HUES48 (cell line): ENCODE data around the gene EVI5.

ENCODE experiments used
- H3K27ac ChIP-seq: one replicate; pipeline ENCODE4 v1.7.0; 2013; ENCODE audit warnings: low read depth, low read length, inconsistent platforms
- H3K27me3 ChIP-seq: 2 replicates; pipeline ENCODE4 v1.6.1; 2013; ENCODE audit warnings: mild to moderate bottlenecking, low read length; ENCODE audit not compliant: control insufficient read depth, insufficient read depth
- H3K36me3 ChIP-seq: 2 replicates; pipeline ENCODE4 v1.6.1; 2013; ENCODE audit warnings: low read length; ENCODE audit not compliant: control insufficient read depth, insufficient read depth
- H3K4me1 ChIP-seq: 2 replicates; pipeline ENCODE4 v1.6.1; 2013; ENCODE audit warnings: mild to moderate bottlenecking, low read length; ENCODE audit not compliant: control insufficient read depth, insufficient read depth
- H3K4me3 ChIP-seq: 2 replicates; pipeline ENCODE4 v1.5.1; 2013; ENCODE audit warnings: mild to moderate bottlenecking, low read depth, low read length
- H3K9ac ChIP-seq: 2 replicates; pipeline ENCODE4 v1.6.1; 2013; ENCODE audit warnings: mild to moderate bottlenecking, low read depth, low read length, moderate library complexity
- H3K9me3 ChIP-seq: 2 replicates; pipeline ENCODE4 v1.6.1; 2013; ENCODE audit warnings: low read length; ENCODE audit not compliant: control insufficient read depth, insufficient read depth

Gene EVI5

DNA sequence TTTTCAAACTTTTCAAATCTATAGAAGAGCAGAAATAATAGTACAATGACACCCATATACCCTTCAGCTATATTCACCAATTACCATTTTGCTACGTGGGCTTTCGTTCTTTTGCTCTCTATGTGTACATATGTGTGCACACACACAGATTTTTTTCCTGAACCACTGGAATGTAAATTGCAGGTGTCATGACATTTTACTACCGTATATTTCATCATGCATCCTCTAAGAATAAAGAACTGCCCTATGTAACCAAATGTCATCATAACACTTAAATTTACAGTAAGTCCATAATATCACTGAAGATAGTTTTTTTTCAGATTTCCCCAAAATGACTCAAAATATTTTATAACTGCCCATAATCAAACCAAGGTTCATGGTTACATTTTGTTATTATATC lies 209.8 kb downstream of the EVI5 start:
- no peak overlapping the region for H3K4me3 ChIP-seq
- H3K36me3 ChIP-seq = no peaks in the 10 kb centered on the region
- no peaks in the 10 kb centered on the region for H3K9me3 ChIP-seq
- no peaks in the 10 kb centered on the region for H3K27me3 ChIP-seq
- no peak overlapping the region for H3K27ac ChIP-seq
- no peaks in the 10 kb centered on the region for H3K4me1 ChIP-seq
- no peak overlapping the region for H3K9ac ChIP-seq

DNA sequence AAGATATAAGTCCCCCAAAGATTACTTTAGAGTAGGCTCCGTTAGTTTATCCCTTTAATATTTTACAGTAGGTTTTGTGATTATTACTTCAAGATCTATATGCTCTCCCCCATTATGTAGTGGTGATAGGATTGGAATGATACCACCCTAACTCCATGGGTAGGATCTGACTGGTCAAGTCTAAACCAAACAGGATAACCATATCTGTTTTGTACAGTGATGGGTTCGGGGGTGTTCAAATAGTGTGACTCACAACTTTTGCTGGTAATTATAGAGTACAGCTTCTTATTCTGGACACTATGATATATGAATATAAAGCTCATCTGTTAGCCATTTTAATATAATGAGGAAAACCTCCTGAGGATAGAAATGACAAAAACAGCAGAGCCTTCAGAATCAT lies 212.4 kb downstream of the EVI5 start:
- no peaks in the 10 kb centered on the region for H3K36me3 ChIP-seq
- H3K27me3 ChIP-seq = no peaks in the 10 kb centered on the region
- no peak overlapping the region for H3K4me3 ChIP-seq
- no peaks in the 10 kb centered on the region for H3K4me1 ChIP-seq
- H3K9me3 ChIP-seq = no peaks in the 10 kb centered on the region
- H3K27ac ChIP-seq = no peak overlapping the region
- no peak overlapping the region for H3K9ac ChIP-seq

DNA sequence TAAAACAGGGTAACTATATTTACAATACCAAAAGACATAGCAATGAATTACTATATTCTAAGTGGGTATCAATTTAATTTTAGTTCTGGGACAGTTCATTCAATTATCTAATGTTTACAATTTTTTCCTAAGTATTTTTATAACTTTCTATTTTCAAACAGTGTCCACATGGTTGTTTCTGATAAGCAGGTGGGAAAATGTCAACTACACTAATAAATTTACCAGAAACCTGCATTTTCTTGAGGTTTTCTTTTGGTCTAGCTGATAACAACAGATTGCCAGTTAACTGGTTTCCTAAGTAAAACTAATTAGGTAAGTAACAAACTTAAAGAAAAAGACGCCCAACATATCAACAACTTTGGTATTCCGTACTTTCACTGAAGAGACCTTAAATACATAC lies 213.3 kb downstream of the EVI5 start:
- no peaks in the 10 kb centered on the region for H3K36me3 ChIP-seq
- no peaks in the 10 kb centered on the region for H3K4me1 ChIP-seq
- H3K9ac ChIP-seq = no peak overlapping the region
- H3K9me3 ChIP-seq = no peaks in the 10 kb centered on the region
- no peaks in the 10 kb centered on the region for H3K27me3 ChIP-seq
- no peak overlapping the region for H3K27ac ChIP-seq
- H3K4me3 ChIP-seq = no peak overlapping the region

DNA sequence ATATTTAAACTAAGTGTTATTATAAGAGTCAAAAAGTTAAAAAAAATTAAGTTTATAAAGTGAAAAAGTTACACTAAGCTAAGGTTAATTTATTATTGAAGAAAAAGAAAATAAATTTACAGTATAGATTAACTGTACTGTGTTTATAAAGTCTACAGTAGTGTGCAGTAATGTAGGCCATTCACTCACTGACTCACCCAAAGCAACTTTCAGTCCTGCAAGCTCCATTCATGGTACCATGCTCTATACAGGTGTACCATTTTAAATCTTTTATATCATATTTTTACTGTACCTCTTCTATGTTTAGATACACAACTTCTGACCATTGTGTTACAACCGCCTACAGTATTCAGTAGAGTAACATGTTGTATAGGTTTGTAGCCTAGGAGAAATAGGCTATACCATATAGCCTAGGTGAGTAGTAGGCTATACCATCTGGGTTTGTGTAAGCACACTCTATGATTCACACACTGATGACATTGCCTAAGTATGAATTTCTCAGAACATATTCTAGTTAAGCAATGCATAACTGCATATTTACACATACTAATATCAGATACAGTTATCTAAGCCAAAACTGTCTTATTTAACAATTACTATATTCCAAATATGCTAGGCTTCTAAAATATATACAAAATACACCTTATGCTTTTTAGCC lies 217.6 kb downstream of the EVI5 start:
- Histone ChIP-seq H3K9me3 (no peaks in the 10 kb centered on the region), H3K27ac (no peak overlapping the region), H3K27me3 (no peaks in the 10 kb centered on the region)

DNA sequence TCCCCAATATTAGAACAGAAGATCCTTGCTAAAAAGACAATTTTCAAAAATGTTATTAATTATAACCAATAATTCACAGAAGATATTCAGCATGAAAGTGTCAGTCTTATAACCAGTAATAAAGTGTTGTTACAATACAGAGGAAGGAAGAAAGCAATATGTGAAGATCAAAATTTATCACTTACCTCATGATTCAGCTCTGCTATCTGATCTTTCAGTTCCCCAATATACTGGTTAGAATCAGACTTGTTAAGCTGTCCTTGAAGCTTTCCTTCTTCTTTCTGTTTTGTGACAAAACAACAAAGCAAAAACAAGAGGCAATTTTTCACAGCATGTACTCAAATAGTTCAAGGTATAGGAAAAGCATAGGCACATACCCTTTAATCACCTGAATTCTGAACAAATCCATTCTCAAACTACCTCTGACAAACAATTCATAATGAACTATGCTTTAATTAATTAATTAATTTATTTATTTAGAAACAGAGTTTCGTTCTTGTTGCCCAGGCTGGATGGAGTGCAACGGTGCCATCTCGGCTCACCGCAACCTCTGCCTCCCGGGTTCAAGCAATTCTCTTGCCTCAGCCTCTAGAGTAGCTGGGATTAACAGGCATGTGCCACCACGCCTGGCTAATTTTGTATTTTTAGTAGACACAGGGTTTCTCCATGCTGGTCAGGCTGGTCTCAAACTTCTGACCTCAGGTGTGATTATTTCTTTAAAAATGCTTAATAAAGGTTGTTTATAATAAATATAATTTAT lies 221.3 kb downstream of the EVI5 start:
- Histone ChIP-seq H3K4me1 (no peaks in the 10 kb centered on the region), H3K9ac (no peak overlapping the region), H3K27me3 (no peaks in the 10 kb centered on the region), H3K9me3 (no peaks in the 10 kb centered on the region), H3K36me3 (no peaks in the 10 kb centered on the region), H3K27ac (no peak overlapping the region), H3K4me3 (no peak overlapping the region)

More for the DNA sequence above, 217.6 kb downstream of the EVI5 start:
- H3K9ac ChIP-seq = no peak overlapping the region
- H3K4me3 ChIP-seq = no peak overlapping the region
- no peaks in the 10 kb centered on the region for H3K4me1 ChIP-seq
- no peaks in the 10 kb centered on the region for H3K36me3 ChIP-seq

DNA sequence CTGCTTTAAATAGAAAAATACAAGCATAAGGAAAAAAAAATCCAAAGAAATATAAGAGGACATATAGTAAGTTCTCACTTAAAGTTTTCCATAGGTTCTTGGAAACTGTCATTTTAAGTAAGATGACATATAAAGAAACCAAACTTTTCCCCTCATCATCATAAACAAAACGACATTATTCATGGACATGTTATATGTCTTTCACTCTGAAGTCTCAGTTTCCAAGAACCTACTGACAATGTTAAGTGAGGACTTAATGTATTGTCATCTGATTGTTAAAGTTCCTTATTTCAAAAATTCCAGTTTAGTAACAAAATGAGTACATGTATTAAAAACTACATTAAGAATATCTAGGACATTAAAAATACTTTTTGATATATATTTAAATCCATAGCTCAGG lies 228.6 kb downstream of the EVI5 start:
- Histone ChIP-seq H3K9ac (no peak overlapping the region), H3K9me3 (no peaks in the 10 kb centered on the region), H3K36me3 (no peaks in the 10 kb centered on the region), H3K27me3 (no peaks in the 10 kb centered on the region), H3K4me3 (no peak overlapping the region), H3K27ac (no peak overlapping the region), H3K4me1 (no peaks in the 10 kb centered on the region)

DNA sequence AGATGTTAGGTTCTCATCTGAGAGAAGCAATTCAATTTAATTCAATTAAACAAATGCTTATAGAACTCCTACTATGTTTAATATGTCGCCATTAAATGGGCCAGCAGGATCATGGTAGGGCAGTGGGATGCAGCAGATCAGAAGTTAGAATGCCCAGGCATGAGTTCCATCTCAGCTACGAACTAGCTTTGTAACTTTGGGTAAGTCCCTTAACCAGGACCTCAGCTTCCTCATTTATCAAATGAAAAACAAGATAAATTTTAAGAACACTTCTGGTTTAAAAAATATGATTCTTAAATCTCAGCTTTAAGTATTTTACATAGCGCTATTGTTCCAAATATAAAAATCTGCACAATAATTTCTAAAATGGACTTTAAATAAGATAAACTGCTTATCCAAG lies 230.7 kb downstream of the EVI5 start:
- Histone ChIP-seq H3K36me3 (no peaks in the 10 kb centered on the region), H3K4me3 (no peak overlapping the region), H3K9ac (no peak overlapping the region), H3K4me1 (no peaks in the 10 kb centered on the region), H3K9me3 (no peaks in the 10 kb centered on the region), H3K27ac (no peak overlapping the region), H3K27me3 (no peaks in the 10 kb centered on the region)

DNA sequence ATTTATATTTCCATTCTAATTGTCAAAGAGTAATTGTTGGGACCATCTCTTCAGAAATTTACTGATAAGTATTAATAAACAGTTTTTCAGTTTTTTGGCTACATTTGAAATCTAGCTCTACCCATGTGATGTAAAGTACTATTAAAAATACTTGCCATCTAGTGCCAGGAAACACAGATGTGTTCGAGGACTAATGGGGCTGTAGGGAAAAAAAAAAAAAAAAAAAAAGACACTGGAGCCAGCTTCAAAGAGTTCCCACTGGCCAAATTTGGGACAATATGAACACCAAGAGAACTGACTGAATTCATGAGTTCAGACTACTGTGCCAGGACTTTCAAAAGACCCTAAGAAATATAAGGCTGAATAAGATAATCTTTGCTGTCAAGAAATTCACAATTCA lies 233.0 kb downstream of the EVI5 start:
- Histone ChIP-seq H3K27me3 (no peaks in the 10 kb centered on the region), H3K27ac (no peak overlapping the region), H3K9me3 (no peaks in the 10 kb centered on the region), H3K9ac (no peak overlapping the region), H3K4me1 (no peaks in the 10 kb centered on the region), H3K4me3 (no peak overlapping the region), H3K36me3 (no peaks in the 10 kb centered on the region)

DNA sequence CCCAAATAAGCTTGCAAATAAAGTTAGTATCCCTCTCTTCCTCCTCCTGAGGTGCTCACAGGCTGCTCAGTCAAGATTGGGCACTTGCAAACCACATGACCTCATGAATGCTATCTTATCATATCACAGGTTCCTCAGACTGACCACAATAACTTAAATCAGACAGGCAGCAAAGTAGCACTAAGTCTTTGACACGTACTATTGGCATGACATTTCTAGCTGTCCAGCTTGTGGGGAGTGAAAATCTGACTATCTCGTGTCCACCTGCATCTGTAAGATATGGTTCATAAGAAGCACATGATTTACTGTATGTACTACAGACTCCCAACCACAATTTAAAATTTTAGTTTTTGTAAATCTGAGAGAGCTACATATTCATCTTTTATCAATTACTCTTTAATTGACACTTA lies 240.1 kb downstream of the EVI5 start:
- no peak overlapping the region for H3K4me3 ChIP-seq
- no peaks in the 10 kb centered on the region for H3K36me3 ChIP-seq
- no peaks in the 10 kb centered on the region for H3K27me3 ChIP-seq
- no peak overlapping the region for H3K9ac ChIP-seq
- H3K27ac ChIP-seq = no peak overlapping the region
- no peaks in the 10 kb centered on the region for H3K9me3 ChIP-seq
- H3K4me1 ChIP-seq = no peaks in the 10 kb centered on the region

DNA sequence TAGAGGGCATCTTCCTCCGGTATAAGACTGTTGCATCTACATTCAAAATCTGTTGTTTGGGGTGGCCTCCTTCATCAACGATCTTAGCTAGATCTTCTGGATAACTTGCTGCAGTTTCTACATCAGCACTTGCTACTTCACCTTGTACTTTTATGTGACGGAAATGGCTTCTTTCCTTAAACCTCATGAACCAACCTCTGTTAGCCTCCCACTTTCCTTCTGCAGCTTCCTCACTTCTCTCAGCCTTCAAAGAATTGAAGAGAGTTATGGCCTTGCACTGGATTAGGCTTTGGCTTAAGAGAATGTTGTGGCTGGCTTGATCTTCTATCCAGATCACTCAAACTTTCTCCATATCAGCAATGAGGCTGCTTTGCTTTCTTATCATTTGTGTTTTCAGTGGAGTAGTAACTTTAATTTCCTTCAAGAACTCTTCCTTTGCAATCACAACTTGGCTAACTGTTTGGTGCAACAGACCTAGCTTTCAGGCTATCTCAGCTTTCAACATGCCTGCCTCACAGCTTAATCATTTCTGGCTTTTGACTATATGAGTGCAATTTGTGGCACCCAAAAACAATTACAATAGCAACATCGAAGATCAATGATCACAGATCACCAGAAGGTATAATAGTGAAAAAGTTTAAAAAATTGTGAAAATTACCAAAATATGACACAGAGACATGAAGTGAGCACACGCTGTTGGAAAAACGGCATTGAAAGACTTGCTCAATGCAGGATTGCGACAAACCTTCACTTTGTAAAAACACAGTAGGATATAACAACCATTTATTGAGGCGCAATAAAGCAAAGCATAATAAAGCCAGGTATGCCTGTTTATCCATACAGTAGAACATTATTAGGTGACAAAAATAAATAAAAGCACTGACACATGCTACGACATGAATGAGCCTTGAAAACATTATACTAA lies 241.5 kb downstream of the EVI5 start:
- H3K27ac ChIP-seq = no peak overlapping the region
- H3K4me3 ChIP-seq = no peak overlapping the region
- no peaks in the 10 kb centered on the region for H3K4me1 ChIP-seq
- H3K36me3 ChIP-seq = no peaks in the 10 kb centered on the region
- H3K9ac ChIP-seq = no peak overlapping the region
- no peaks in the 10 kb centered on the region for H3K27me3 ChIP-seq
- H3K9me3 ChIP-seq = no peaks in the 10 kb centered on the region
